H4 (cell line): ENCODE data around the gene MYPOP. TPM values are rescaled to one million over a fixed set of nuclear protein-coding genes. Genes with fewer than 3 reads are reported as not detected.
A peak's percentile ranks its signal among the peaks of the same experiment; 100 is the strongest.

Experiments
- DNase-seq: peaks from one replicate; pipeline ENCODE4 v3.0.0-alpha.2; 2015; ENCODE audit warnings: low spot score
- total RNA-seq: library from RNA; depleted of rRNA; stranded (reverse); fragments of >200 nt; shearing (Covaris generic); gene quantifications from 2 replicates; pipeline ENCODE4 v1.2.3, GENCODE V29; 2014; rRNA removed

Gene MYPOP, protein sequence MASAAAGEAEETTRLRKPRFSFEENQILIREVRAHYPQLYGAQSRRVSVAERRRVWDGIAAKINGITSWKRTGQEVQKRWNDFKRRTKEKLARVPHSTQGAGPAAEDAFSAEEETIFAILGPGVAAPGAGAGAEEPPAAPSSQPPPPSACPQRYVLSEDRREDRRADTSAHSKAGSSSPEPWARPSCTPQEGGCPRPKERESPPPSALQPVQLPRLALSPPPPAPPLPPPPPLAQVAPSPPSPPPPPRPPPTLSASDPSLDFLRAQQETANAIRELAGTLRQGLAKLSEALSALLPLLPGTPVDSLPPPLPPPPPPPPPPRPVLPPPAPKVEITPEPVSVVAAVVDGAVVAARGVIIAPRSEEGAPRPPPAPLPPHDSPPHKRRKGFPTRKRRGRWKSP
- total RNA-seq = 0.52 and 0.78 TPM in 2 replicates

DNA sequence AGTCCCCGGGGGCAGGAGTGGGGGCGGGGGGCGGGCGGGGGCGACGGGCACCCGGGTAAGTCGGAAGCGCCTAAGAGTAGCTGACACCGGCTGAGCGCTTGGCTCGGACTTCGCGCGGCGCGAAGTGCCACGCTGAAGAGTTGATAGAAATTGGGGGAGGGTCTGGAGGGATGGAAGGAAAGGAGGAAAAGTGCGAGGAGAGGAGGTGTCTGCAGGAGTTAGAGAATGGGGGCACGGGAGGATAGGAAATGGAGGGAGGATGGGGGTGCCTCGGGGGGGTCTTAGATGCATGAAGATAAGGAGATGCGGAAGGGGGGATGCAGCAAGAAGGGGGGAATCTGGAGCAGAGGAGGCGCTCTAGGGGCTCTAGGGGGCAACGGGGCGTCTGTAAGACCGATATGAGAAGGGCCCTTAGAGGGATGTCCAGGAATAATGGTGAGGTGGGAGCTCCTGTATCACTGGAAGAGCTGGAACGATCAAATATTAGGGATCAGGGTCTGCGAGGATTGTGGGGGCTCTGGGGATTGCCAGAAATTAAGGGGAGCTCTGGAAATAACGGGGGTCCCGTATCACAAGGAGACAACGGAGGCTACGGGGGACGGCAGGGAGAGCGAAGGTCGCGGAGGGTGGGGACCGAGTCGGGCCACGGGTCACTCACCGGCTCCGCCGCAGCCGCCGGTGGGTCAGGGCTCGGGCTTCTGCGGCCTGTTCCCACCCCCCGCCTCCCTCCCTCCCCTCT lies at the start of gene MYPOP:
TSS of gene MYPOP (minus strand) at position 702 of the 739 bp plus-strand sequence. CDS start 840 bp downstream, outside the sequence.
- DNase-seq = no peak

DNA sequence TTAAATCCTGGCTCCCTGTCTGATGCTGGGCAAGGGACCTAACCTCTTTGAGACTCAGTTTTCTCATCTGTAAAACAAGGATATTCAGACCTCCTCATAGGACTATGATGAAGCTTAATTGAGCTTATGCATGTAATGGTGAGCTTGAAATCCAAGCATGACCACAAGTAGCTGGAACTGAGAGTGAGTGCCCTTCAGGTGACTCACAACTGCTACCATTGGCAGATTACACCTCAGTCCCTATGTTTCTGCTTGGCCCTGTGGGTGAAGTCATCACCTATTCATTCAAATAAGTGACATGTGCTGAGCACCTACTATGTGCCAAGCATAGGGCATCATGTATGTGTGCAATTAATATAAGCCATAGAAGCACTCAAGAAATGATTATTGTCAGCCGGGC lies 45.5 kb upstream of the MYPOP start:
- DNase-seq = peak; percentile 36

DNA sequence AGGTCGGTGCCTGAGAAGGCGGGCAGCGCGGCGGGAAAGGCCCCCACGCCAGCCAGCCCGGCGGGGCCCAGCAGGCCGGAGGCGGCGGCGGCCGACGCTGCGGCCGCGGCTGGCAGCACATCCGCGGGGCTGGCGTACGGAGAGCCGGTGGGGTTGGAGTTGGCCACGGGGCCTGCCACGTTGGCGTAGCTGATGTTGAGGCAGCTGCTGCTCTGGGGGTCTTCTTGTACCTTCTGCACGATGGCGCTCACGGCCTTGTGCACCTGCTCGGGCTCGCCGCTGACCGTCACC lies 38.0 kb upstream of the MYPOP start:
- no peak for DNase-seq

DNA sequence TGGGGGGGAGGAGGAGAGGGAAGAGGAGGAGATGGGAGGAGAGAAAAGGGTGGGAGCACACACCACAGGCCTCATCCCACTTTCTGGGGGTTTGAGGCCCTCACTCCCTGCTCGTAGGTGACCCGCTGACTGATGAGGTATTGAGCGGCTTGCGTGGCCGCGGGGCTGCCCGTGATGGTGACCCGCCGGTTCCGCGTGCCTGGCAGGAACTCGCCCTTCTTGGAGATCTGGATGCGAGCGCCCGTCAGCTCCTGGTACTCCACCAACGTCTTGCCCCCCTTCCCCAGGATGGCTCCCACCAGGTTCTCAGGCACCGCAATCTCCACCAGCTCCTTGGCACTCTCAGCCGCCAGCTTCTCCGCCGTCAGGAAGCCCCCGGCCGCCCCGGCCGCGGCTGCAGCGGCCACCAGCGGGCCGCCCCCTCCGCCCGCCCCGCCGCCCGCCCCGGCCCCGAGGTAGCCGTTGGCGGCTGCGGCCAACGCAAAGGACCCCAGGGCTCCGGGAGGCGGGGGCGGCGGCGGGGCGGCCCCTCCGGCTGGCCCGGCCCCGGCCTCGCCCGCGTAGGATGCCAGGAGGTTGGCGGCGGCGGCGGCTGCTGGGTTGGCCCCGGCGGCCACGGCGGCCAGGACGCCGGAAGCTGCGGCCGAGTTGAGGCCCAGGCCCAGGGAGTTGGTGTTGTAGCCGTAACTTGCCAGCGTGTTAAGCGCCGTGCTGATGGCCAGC lies 37.5 kb upstream of the MYPOP start:
- DNase-seq = no peak

DNA sequence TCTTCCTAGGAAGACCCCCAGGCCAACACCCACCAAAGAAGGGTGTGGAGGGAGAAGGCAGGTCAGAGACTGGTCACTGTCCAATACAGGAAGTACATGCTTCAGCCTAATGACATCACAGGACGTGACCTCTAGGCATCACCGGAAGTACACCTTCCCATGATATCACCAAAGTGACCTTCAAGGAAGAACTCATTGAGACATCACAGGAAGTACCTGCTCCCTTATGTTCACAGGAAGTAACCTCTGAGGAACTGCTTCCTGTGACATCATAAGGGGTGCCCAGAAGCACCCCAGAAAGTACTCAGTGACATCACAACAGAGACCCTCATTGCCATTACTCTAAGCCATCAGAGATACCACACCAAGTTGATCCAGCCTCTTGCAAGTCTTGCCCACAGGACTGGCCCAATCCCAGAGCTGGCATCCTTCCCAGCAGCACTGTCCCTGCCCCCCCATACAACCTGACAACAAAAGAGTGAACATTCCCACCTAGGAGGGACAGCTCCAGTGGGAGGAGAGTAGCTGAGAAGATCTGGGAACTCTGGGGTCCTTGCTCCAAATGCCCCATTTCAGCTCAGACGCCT lies 36.4 kb upstream of the MYPOP start:
- no peak for DNase-seq

DNA sequence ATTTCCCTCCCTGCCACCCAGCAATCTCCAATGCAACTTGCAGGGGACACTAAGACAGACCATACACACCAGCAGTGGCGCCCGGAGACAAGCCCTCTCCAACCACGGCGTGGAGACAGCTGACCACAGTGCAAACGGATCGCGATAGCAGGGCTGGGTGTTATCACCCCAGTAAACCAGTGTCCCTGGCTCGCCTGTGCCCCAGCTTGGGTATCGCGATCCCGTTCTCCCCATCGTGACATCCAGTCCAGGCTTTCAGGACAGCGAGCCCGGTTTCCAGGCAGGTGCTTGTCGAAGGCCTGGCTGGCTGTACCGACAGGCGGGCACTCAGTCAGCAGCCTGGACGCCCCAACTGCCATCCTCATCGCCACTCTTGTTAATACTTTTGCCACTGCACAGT lies 32.9 kb upstream of the MYPOP start:
- no peak for DNase-seq

DNA sequence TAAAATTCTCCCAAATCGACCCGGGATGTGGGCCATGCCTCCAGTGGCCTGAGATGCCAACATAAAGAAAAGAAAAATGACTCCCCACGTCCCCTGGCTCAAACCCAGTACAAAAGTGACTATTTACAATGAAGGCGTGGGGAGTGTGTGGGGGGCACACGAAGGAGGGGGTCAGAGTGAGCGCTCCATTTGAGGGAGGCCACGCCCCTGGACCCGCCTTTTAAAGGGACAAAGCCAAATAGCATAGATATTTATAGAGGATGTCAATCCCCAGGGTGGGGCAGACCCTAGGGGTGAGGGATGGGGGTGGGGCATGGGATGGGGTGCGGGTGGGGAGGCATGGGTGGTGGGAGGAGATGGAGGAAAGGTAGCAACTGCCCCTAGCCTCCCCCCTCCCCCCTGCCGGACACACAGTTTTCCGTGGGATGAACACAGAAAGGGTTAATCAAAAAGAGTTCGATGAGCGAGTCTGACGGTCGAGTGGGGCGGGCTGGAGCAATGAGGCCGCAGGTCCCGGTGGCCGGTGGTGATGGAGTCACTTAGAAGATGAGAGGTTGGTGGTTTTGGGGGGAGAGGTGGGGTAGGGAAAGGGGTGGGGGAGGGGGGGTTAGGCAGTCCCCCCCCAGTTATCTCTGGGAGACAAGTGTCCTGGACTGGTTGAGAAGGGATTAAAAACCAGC lies 32.3 kb upstream of the MYPOP start:
- DNase-seq = no peak

DNA sequence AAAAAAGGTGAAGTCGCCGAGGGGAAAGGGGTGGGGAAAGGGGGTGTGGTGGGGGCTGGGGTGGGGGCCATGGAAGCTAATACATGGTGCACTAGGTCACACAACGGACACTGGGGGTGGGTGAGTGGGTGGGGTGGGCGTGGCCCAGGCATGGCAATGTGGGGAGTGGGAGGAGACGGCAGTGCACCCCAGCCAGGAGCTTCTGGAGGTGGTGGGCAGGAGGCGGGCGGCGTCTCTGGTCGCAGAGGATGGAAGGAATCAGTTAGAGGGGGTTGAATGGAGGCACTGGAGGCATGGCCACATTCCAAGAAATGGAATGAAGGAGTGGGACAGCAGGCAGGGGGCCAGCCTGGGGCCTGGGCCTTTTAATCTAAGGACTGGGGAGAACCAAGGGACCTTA lies 31.3 kb upstream of the MYPOP start:
- DNase-seq = no peak

DNA sequence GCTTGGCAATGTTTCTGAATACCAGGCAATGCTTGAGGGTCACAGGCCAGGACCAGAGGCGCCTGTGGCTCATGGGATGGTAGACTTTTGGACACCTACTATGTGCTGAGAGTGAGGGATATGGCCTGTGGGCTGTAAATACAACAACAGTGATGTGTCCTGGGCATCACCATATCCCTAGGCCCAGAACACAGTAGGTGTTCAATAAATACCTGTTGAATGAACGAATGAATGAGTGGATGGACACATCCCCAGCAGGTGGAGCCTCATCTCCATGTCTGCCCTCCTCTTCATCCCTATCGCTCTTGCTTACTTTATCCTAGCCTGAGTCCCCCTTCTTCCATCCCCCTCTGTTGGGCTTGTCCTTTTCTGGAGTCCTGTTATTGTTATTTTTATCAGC lies 28.6 kb upstream of the MYPOP start:
- no peak for DNase-seq

DNA sequence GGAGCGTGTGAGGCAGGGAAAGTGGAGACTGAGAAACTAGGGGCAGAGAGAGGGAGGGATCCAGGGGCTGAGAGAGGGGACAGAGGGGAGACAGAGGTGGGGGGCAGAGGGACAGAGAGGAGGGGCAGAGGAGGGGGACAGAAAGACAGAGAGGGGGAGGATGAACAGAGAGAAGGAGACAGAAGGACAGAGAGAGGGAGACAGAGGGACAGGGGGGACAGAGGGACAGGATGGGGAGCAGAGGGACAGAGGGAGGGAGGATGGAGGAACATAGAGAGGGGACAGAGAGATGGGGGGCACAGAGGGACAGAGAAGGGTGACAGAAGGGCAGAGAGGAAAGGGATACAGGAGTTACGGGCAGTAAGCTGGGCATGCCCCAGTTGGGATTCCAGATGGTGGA lies 26.8 kb upstream of the MYPOP start:
- no peak for DNase-seq

DNA sequence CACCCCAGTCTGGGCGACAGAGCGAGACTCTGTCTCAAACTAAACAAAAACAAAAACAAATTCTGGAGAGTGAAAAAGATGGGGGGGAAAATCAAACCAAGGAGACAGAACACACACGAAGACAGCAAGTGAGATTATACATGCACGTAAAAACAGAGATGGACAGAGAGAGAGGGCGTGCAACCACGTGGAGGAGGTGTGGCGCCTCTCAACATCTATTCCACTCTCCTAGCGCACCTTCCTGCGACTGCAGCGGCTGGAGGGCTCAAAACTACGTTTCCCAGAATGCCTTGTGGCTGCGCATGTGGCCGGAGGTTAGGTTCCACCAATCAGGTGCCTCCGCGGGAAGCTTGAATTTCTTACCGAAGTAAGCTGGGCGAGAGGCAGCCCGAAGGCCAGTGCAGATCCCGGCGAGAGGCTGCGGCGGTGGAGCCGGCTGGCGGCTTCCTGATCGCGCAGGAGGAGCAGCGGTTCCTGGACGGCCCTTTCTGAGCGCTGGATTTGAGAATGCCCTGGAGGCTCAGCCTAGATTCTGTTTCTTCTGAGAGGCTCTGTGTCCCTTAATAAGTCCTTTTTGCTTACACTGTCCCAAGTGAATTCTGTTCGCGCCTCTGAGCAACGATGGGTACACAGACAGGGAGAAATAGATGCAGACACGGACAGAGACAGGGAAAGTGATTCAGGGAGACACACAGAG lies 25.3 kb upstream of the MYPOP start:
- DNase-seq = peak; percentile 85

DNA sequence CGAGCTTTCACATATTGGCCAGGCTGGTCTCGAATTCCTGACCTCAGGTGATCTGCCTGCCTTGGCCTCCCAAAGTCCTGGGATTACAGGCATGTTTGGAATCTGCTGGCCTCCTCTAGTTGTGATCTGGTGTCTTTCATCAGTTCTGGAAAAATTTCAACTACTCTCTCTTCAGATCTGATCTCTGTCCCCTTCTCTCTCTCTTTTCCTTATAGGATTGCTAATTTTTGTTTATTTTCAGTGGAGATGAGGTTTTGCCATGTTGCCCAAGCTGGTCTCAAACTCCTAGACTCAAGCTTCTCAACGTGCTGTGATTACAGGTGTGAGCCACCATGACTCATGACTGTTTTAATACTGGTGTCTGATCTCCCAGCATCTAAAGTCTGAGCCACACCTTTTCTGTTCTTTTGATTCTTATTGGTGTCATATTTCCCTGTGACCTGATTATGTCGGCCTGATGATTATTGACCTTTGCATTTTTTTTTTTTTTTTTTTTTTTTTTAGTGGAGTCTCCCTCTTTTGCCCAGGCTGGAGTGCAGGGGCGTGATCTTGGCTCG lies 22.6 kb upstream of the MYPOP start:
- DNase-seq = no peak

DNA sequence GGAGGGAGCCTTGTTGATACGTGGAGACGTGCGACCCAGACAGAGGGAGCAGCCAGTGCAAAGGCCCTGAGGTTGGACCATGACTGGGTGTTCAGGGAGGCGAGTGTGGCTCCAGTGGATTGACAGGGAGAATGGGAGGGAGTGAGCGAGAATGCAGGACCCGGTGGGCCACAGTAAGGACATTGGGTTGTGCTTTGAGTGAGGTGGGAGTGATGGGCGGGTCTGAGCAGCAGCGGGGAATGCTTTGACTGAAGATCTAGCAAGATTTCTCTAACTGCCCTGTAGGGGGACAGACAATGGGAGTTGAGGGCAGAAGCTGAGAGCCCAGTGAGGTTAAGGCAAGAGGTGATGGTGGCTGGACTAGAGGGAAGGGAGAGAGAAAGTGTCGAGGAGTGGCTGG lies 19.9 kb upstream of the MYPOP start:
- DNase-seq = no peak

DNA sequence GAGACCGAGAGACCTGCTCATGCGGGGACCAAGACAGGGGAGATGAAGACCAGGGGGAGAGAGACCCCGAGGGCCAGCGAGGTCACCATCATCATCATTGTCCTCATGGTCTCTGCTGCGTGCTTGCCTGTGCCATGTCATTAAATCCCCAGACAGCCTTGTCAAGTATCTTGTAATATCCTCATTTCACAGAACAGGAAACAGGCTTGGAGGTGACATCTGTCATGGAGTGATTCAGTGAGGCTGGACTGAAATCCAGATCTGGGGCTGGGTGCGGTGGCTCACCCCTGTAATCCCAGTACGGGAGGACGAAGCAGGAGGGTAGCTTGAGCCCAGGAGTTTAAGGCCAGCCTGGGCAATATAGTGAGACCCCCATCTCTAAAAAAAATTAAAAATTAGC lies 18.0 kb upstream of the MYPOP start:
- DNase-seq = no peak

DNA sequence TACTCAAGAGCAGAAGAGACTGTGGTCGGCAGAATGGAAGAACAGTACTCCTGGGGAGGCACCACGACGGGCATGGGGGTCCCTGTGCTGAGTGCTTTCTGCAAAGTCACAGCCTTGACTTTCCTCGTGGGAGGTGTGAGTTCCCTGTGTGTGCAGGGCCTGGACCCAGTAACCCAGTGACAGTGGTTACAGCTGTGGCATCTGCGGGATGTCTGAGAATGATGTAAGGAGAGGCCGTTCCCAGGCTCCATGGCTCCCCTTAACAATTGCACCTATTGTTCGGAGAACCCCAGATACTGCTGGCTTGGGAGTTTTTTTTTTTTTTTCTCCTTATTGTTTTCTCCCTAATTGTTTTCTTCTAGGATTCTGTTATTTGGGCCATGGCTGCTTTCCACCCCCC lies 17.3 kb upstream of the MYPOP start:
- DNase-seq = no peak

DNA sequence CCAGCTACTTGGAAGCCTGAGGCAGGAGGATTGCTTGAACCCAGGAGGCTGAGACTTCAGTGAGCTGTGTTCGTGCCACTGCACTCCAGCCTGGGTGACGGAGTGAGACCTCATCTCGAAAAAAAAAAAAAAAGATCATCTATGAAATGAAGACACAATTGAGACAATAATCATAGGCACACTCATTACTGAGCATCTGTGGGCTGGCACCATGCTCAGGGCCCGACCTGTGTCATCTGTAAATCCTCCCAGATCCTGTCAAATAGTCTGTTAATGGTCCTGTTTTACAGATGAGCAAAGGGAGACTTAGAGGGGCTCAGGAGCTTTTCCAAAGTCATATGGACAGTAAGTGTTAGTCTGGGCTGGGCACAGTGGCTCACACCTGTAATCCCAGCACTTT lies 16.3 kb upstream of the MYPOP start:
- no peak for DNase-seq

DNA sequence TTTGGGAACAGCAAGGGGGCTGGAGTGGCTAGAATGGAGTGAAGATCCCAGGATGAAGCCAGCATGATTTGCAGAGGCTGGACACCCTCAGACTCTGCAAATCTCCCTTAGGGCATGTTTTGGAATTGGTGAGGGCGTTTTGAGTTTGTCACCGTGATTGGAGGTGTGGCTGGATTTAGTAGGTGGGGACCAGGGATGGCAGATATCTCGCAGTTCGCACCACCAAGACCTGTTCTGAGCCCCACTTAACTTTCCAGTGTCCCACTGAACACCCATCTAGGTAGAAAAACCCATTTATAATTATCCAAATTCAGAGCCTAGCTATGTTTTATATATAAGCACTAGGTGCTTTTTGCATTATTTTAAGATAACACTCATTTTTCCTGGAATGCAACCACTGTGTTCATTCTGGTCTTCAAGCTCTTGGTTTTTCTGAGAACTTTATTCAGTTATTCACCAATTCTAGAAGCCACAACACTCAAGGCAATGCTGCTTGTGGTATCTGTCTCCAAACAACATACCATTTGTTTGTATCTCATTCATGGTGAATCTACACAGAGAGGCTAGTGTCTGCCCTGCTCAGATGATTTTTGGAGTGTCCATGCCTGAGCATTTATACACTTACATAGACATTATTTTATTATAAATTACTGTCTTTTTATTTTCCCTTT lies 15.1 kb upstream of the MYPOP start:
- no peak for DNase-seq

DNA sequence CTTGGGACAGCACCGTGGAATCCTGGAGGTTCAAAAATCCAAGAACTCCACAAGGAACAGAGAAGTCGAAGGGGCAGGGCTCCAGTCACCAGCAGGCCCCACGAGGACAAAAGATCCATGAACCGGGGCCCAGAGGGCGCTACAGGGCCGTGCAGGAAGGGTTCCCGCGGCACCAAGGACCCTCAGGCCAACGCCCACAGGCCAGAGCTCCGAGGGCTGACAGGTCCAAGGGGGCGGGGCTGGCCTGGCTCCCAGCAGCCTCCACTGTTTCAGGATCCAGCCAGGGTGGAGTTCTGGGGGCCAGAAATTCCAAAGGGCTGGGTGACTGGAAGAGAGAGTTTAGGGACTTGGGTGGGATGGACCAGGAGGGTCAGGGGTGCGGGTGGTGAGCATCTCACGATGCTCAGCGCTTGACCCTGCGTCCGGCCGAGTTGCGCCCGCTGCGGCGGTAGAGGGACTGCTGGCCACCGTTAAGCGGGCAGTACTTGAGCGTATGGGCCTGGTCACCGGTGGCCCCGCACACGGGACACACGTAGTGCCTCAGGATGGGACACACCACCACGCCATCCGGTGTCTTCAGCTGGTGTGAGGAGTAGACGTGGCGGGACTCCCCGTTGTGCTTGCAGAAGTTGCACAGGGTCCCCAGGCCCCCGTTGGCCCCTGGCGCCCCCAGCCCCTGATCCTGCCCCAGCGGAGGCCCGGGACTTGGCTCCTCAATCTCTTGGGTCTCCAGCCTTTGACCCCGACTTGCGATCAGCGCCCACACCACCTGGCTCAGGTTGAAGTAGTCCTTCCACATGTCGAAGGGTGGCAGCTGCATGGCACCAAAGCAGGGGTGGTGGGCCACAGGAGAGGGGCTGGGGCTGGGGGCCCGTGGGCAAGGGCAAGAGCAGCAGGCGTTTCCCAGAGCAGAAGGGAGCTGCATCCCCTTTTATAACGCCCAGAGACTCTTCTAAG lies 11.7 kb upstream of the MYPOP start, which contains the start of gene NANOS2:
TSS of gene NANOS2 (minus strand) at position 905 of the 957 bp plus-strand sequence. CDS start at position 820, 85 bp downstream.
- no peak for DNase-seq

DNA sequence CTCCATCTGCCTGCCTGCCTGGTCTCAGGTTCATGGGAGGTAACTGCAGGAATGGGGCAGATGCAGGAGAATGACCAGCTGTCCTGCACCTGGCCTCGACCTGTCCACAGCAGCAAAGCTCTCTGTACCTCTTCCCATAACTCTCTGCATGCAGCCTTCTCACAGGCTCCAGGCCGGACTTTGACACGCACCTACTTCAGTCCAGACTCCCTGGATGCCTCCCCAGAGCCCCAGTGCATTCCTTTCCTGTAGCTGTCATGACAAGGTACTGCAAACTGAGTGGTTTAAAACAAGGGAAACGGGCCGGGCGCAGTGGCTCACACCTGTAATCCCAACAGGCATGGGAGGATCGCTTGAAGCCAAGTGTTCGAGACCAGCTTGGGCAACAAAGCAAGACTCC lies 8.9 kb upstream of the MYPOP start:
- no peak for DNase-seq
